Measurements from ENCODE around the gene WDPCP. TPM values are rescaled to one million over a fixed set of nuclear protein-coding genes. Genes with fewer than 3 reads are reported as not detected.

Gene WDPCP
- total and polyA plus RNA-seq, 2 donors (not counting 1 experiment from before 2014, with no cell fraction given): 5.6 to 22.8 TPM

GRCh38 chr2:63093502-63093901 is 494.8 kb downstream of the WDPCP start:
- Mint-ChIP-seq H3K27ac (no peak overlapping the region), H3K4me1 (no peaks in the 10 kb centered on the region), H3K27me3 (peaks cover 11% of the 10 kb centered on the region), H3K4me3 (no peak overlapping the region), H3K9me3 (ENCODE audit: insufficient read depth) (no peaks in the 10 kb centered on the region)
- intact Hi-C loops (cut with micrococcal nuclease): no loop called here
- no peaks in the 10 kb centered on the region for H3K36me3 ChIP-seq (replicated peaks in 1 of 2; ENCODE audit: control extremely low read depth in 1 of 2, control insufficient read depth in 1 of 2, extremely low read depth in 1 of 2, insufficient read depth in 2 of 2, low read length in 1 of 2)
- no peak overlapping the region for H3K4me3 ChIP-seq (ENCODE audit: control extremely low read depth in 1 of 5, extremely low read depth in 1 of 5, insufficient read depth in 1 of 5, low read depth in 2 of 5, low read length in 4 of 5)
- no peak overlapping the region for H3K9ac ChIP-seq (ENCODE audit: low read length)
- ChIA-PET CTCF (no interaction called here), POLR2A (no interaction called here)
- no peak for DNase-seq
- TF ChIP-seq EZH2 (IDR thresholded peaks at IDR 0.05; ENCODE audit: borderline replicate concordance, insufficient read depth, low read depth, low read length, poor library complexity, severe bottlenecking) (no peak), CTCF (IDR thresholded peaks at IDR 0.05) (no peak)
- no peak overlapping the region for H3K4me2 ChIP-seq (replicated peaks; ENCODE audit: low read depth, low read length, poor library complexity, severe bottlenecking)
- H2AFZ ChIP-seq (ENCODE audit: insufficient read depth, low read depth, low read length, poor library complexity, severe bottlenecking): no peak overlapping the region
- H3K27me3 ChIP-seq (replicated peaks in 1 of 4; ENCODE audit: control extremely low read depth in 1 of 4, control insufficient read depth in 3 of 4, insufficient read depth in 4 of 4, low read length in 3 of 4): peaks cover 0 to 3% (median 1%) of the 10 kb centered on the region in 4 experiments
- no peak overlapping the region for H3K27ac ChIP-seq (ENCODE audit: low read length in 2 of 2)
- peaks cover 0 to 4% (median 0%) of the 10 kb centered on the region in 3 donors for H3K9me3 ChIP-seq (ENCODE audit: control extremely low read depth in 1 of 3, control insufficient read depth in 2 of 3, insufficient read depth in 1 of 3, low read length in 2 of 3)
- H3K79me2 ChIP-seq (ENCODE audit: control insufficient read depth, insufficient read depth, low read length): no peaks in the 10 kb centered on the region
- H4K20me1 ChIP-seq (ENCODE audit: control insufficient read depth, insufficient read depth, low read length, poor library complexity, severe bottlenecking): no peaks in the 10 kb centered on the region
- no peaks in the 10 kb centered on the region for H3K4me1 ChIP-seq (ENCODE audit: control insufficient read depth in 2 of 2, insufficient read depth in 2 of 2, low read length in 2 of 2)
- ATAC-seq (ENCODE audit: low read depth): no peak
- no CpG with 5 or more reads among the region's 1 CpG for WGBS (ENCODE audit: insufficient coverage)

- Histone ChIP-seq H3K79me2 (ENCODE audit: control insufficient read depth, insufficient read depth, low read length) (no peaks in the 10 kb centered on the region), H4K20me1 (ENCODE audit: control insufficient read depth, insufficient read depth, low read length, poor library complexity, severe bottlenecking) (no peaks in the 10 kb centered on the region), H3K9me3 (ENCODE audit: control extremely low read depth in 1 of 3, control insufficient read depth in 2 of 3, insufficient read depth in 1 of 3, low read length in 2 of 3) (no peaks in the 10 kb centered on the region), H3K9ac (ENCODE audit: low read length) (no peak overlapping the region), H2AFZ (ENCODE audit: insufficient read depth, low read depth, low read length, poor library complexity, severe bottlenecking) (no peak overlapping the region), H3K27me3 (replicated peaks in 1 of 4; ENCODE audit: control extremely low read depth in 1 of 4, control insufficient read depth in 3 of 4, insufficient read depth in 4 of 4, low read length in 3 of 4) (peaks cover 0 to 3% (median 1%) of the 10 kb centered on the region in 4 experiments), H3K4me1 (ENCODE audit: control insufficient read depth in 2 of 2, insufficient read depth in 2 of 2, low read length in 2 of 2) (no peaks in the 10 kb centered on the region), H3K4me3 (ENCODE audit: control extremely low read depth in 1 of 5, extremely low read depth in 1 of 5, insufficient read depth in 1 of 5, low read depth in 2 of 5, low read length in 4 of 5) (no peak overlapping the region), H3K27ac (ENCODE audit: low read length in 2 of 2) (no peak overlapping the region), H3K36me3 (replicated peaks in 1 of 2; ENCODE audit: control extremely low read depth in 1 of 2, control insufficient read depth in 1 of 2, extremely low read depth in 1 of 2, insufficient read depth in 2 of 2, low read length in 1 of 2) (no peaks in the 10 kb centered on the region), H3K4me2 (replicated peaks; ENCODE audit: low read depth, low read length, poor library complexity, severe bottlenecking) (no peak overlapping the region)
- ATAC-seq (ENCODE audit: low read depth) (no peak), DNase-seq (no peak)
- H3K27me3 Mint-ChIP-seq: peaks cover 11% of the 10 kb centered on the region
- ChIA-PET CTCF (no interaction called here), POLR2A (no interaction called here)
- H3K27ac Mint-ChIP-seq: no peak overlapping the region
- no CpG with 5 or more reads among the region's 1 CpG for WGBS (ENCODE audit: insufficient coverage)
- no peaks in the 10 kb centered on the region for H3K9me3 Mint-ChIP-seq (ENCODE audit: insufficient read depth)
- intact Hi-C loops (cut with micrococcal nuclease): no loop called here
- no peak overlapping the region for H3K4me3 Mint-ChIP-seq
- no peaks in the 10 kb centered on the region for H3K4me1 Mint-ChIP-seq
- no peak for TF ChIP-seq CTCF (IDR thresholded peaks at IDR 0.05)
- no peak for TF ChIP-seq EZH2 (IDR thresholded peaks at IDR 0.05; ENCODE audit: borderline replicate concordance, insufficient read depth, low read depth, low read length, poor library complexity, severe bottlenecking)
These were observed 495.4 kb downstream of the WDPCP start for GRCh38 chr2:63092857-63093256.

Data from B cell (primary cell).